HG02588 (cell line): Measurements from ENCODE around the gene OR52M1.

Source experiments
- ATAC-seq: cut with Tn5 transposase; IDR thresholded peaks from one replicate; pipeline ENCODE4 v1.9.1; 2021; ENCODE audit warnings: mild to moderate bottlenecking, moderate library complexity; ENCODE audit not compliant: unreplicated experiment

OR52M1 gene

GRCh38 chr11:4565371-4565770 lies 20.4 kb downstream of the OR52M1 start:
- ATAC-seq: no peak

GRCh38 chr11:4569075-4569474 lies 24.1 kb downstream of the OR52M1 start:
- ATAC-seq: no peak

- no peak for ATAC-seq
Observed at GRCh38 chr11:4576880-4577279, 31.9 kb downstream of the OR52M1 start.

- ATAC-seq: no peak
Observed at GRCh38 chr11:4577761-4578160, 32.8 kb downstream of the OR52M1 start.

GRCh38 chr11:4578624-4579023 lies 33.6 kb downstream of the OR52M1 start:
- no peak for ATAC-seq

GRCh38 chr11:4580124-4580523 lies 35.1 kb downstream of the OR52M1 start:
- no peak for ATAC-seq

GRCh38 chr11:4581443-4581842 lies 36.5 kb downstream of the OR52M1 start, which contains the start of gene OR52I2:
TSS of gene OR52I2 (plus strand) at chr11:4581743.
- ATAC-seq: no peak

GRCh38 chr11:4589017-4589416 lies 44.0 kb downstream of the OR52M1 start:
- no peak for ATAC-seq

GRCh38 chr11:4593739-4594138 lies 48.7 kb downstream of the OR52M1 start, which contains the start of gene OR52I1:
TSS of gene OR52I1 (plus strand) at chr11:4594039. CDS start at chr11:4594039, 0 bp downstream.
- no peak for ATAC-seq
